Measurements from ENCODE around the gene ABI3.

The ABI3 gene

GRCh38 chr17:49239963-49240362 lies 29.5 kb downstream of the ABI3 start:
- TF ChIP-seq ZFX (IDR thresholded peaks at IDR 0.05), result no peak
- no peak for TF ChIP-seq CTCF (conservative IDR thresholded peaks at IDR 0.05)
- H3K27ac ChIP-seq, result no peak overlapping the region

GRCh38 chr17:49240619-49241018 lies 30.1 kb downstream of the ABI3 start:
- no peak for TF ChIP-seq ZFX (IDR thresholded peaks at IDR 0.05)
- TF ChIP-seq CTCF (conservative IDR thresholded peaks at IDR 0.05), result no peak
- no peak overlapping the region for H3K27ac ChIP-seq

- TF ChIP-seq CTCF (conservative IDR thresholded peaks at IDR 0.05), result no peak
- no peak for TF ChIP-seq ZFX (IDR thresholded peaks at IDR 0.05)
- no peak overlapping the region for H3K27ac ChIP-seq
Observed at GRCh38 chr17:49241040-49241439, 30.5 kb downstream of the ABI3 start.

GRCh38 chr17:49241692-49242397 lies 31.3 kb downstream of the ABI3 start:
- H3K27ac ChIP-seq, result no peak overlapping the region

GRCh38 chr17:49242813-49243212 lies 32.3 kb downstream of the ABI3 start:
- H3K27ac ChIP-seq, result no peak overlapping the region
- TF ChIP-seq CTCF (conservative IDR thresholded peaks at IDR 0.05) (no peak), ZFX (IDR thresholded peaks at IDR 0.05) (no peak)

More at GRCh38 chr17:49241692-49242397, 31.3 kb downstream of the ABI3 start:
- no peak for TF ChIP-seq ZFX (IDR thresholded peaks at IDR 0.05)
- no peak for TF ChIP-seq CTCF (conservative IDR thresholded peaks at IDR 0.05)

GRCh38 chr17:49244839-49245238 lies 34.3 kb downstream of the ABI3 start:
- TF ChIP-seq CTCF (conservative IDR thresholded peaks at IDR 0.05) (no peak), ZFX (IDR thresholded peaks at IDR 0.05) (no peak)
- H3K27ac ChIP-seq, result no peak overlapping the region

GRCh38 chr17:49247944-49248343 lies 37.4 kb downstream of the ABI3 start:
- TF ChIP-seq ZFX (IDR thresholded peaks at IDR 0.05) (no peak), CTCF (conservative IDR thresholded peaks at IDR 0.05) (no peak)
- H3K27ac ChIP-seq, result no peak overlapping the region

Data from C4-2B (cell line).